B cell (primary cell): ENCODE results near the gene ATRIP. TPM values are rescaled to one million over a fixed set of nuclear protein-coding genes. Genes with fewer than 3 reads are reported as not detected.

ENCODE experiments used
- ATAC-seq: fragments of 200-7000 bp; cut with Tn5 transposase; one replicate; pipeline ENCODE4 v1.10.0; 2021; ENCODE audit warnings: low read depth, mild to moderate bottlenecking, moderate number of reproducible peaks, moderate library complexity
- CTCF ChIA-PET: fragments of 350-600 bp; sonication (Branson Sonifier 250); formaldehyde crosslinking; loops from one replicate; lab custom pipeline; 2021; ENCODE audit warnings: antibody characterized with exemption, inconsistent platforms; lab: Charles Lee
- POLR2A ChIA-PET: fragments of 350-600 bp; sonication (Branson Sonifier 250); formaldehyde crosslinking; loops from one replicate; lab custom pipeline; 2021; ENCODE audit warnings: antibody characterized with exemption; lab: Charles Lee
- DNase-seq: peaks from one replicate; pipeline ENCODE4 v3.0.0; 2013
- H2AFZ ChIP-seq: 2 replicates; pipeline ENCODE4 v1.6.1; 2012; ENCODE audit warnings: mild to moderate bottlenecking, low read depth, low read length; ENCODE audit not compliant: insufficient read depth, poor library complexity, severe bottlenecking
- H3K27ac ChIP-seq, 2 donors: 1 replicate in 1 of 2; 2 replicates in 1 of 2; pipeline ENCODE4 v1.5.1; 2012 to 2013; ENCODE audit warnings: low read length in 2 of 2, mild to moderate bottlenecking in 2 of 2, moderate library complexity in 1 of 2
- H3K27me3 ChIP-seq, 4 experiments: fragments of 200-600 bp in 1 of 4; sonication (generic) in 1 of 4; replicated peaks in 1 of 4; 1 replicate in 2 of 4; 2 replicates in 2 of 4; pipeline versions ENCODE4 v1.6.1 to v1.7.0; 2013 to 2016; ENCODE audit warnings: low read length in 3 of 4, mild to moderate bottlenecking in 2 of 4, mixed read lengths in 1 of 4, moderate library complexity in 1 of 4; ENCODE audit not compliant: insufficient read depth in 4 of 4, control insufficient read depth in 3 of 4; ENCODE audit errors: control extremely low read depth in 1 of 4
- H3K36me3 ChIP-seq, 2 experiments: replicated peaks in 1 of 2; 1 replicate in 1 of 2; 2 replicates in 1 of 2; pipeline versions ENCODE4 v1.6.1 to v1.7.1; 2013; ENCODE audit warnings: low read length in 1 of 2; ENCODE audit not compliant: insufficient read depth in 2 of 2, control insufficient read depth in 1 of 2; ENCODE audit errors: control extremely low read depth in 1 of 2, extremely low read depth in 1 of 2
- H3K4me1 ChIP-seq, 2 donors: fragments of 200-600 bp in 1 of 2; sonication (generic) in 1 of 2; 1 replicate in 1 of 2; 2 replicates in 1 of 2; pipeline versions ENCODE4 v1.5.1 to v1.6.1; 2013 to 2017; ENCODE audit warnings: low read length in 2 of 2; ENCODE audit not compliant: control insufficient read depth in 2 of 2, insufficient read depth in 2 of 2
- H3K4me2 ChIP-seq: replicated peaks from 2 replicates; pipeline ENCODE3; 2012; ENCODE audit warnings: mild to moderate bottlenecking, low read depth, low read length; ENCODE audit not compliant: poor library complexity, severe bottlenecking
- H3K4me3 ChIP-seq, 5 experiments: fragments of 200-600 bp in 1 of 5; sonication (generic) in 1 of 5; 1 replicate in 3 of 5; 2 replicates in 2 of 5; pipeline versions ENCODE4 v1.5.1 to v1.7.0; 2011 to 2016; ENCODE audit warnings: low read length in 4 of 5, mild to moderate bottlenecking in 4 of 5, low read depth in 2 of 5, control low read depth in 1 of 5, moderate library complexity in 1 of 5; ENCODE audit not compliant: insufficient read depth in 1 of 5; ENCODE audit errors: control extremely low read depth in 1 of 5, extremely low read depth in 1 of 5
- H3K79me2 ChIP-seq: fragments of 200-600 bp; sonication (generic); one replicate; pipeline ENCODE4 v1.6.0; 2016; ENCODE audit warnings: low read length; ENCODE audit not compliant: control insufficient read depth, insufficient read depth
- H3K9ac ChIP-seq: fragments of 200-600 bp; sonication (generic); 2 replicates; pipeline ENCODE4 v1.6.1; 2017; ENCODE audit warnings: mild to moderate bottlenecking, low read length, moderate library complexity
- H3K9me3 ChIP-seq, 3 donors: one replicate each; pipeline versions ENCODE4 v1.6.1 to v1.7.1; 2013; ENCODE audit warnings: low read length in 2 of 3; ENCODE audit not compliant: control insufficient read depth in 2 of 3, insufficient read depth in 1 of 3; ENCODE audit errors: control extremely low read depth in 1 of 3
- H4K20me1 ChIP-seq: 2 replicates; pipeline ENCODE4 v1.6.0; 2012; ENCODE audit warnings: mild to moderate bottlenecking, low read length; ENCODE audit not compliant: insufficient read depth, control insufficient read depth, poor library complexity, severe bottlenecking
- H3K27ac Mint-ChIP-seq: one replicate; pipeline ENCODE4 v1.8.0; 2021; ENCODE audit warnings: mixed read lengths
- H3K27me3 Mint-ChIP-seq: one replicate; pipeline ENCODE4 v1.8.0; 2021; ENCODE audit warnings: mixed read lengths
- H3K4me1 Mint-ChIP-seq: one replicate; pipeline ENCODE4 v1.8.0; 2021; ENCODE audit warnings: mixed read lengths
- H3K4me3 Mint-ChIP-seq: one replicate; pipeline ENCODE4 v1.8.0; 2021; ENCODE audit warnings: mixed read lengths
- H3K9me3 Mint-ChIP-seq: one replicate; pipeline ENCODE4 v1.8.0; 2022; ENCODE audit warnings: mixed read lengths; ENCODE audit not compliant: insufficient read depth
- EZH2 ChIP-seq: IDR thresholded peaks from 2 replicates; pipeline ENCODE4 v1.6.1; 2012; ENCODE audit warnings: borderline replicate concordance, low read depth, mild to moderate bottlenecking, moderate library complexity, low read length; ENCODE audit not compliant: insufficient read depth, poor library complexity, severe bottlenecking
- WGBS: methylation state at CpG from one replicate; pipeline ENCODE4 v1.1.5; 2013; ENCODE audit warnings: missing lambda C conversion rate; ENCODE audit not compliant: insufficient coverage; 5-methylcytosine and 5-hydroxymethylcytosine counted together
- intact Hi-C: fragments of 100-400 bp; cut with micrococcal nuclease; formaldehyde crosslinking; loops from one replicate; pipeline ENCODE4 v1.10.0; 2022
- polyA plus RNA-seq: library from polyadenylated mRNA; depleted of rRNA; stranded (reverse); fragments of >200 nt; gene quantifications from 2 replicates; pipeline ENCODE4 v1.2.3, GENCODE V29; 2012
- total RNA-seq, 2 donors: library from RNA; stranded (reverse); fragments of 120-200 nt in 1 of 2; gene quantifications; 1 replicate in 1 of 2; 2 replicates in 1 of 2; pipeline versions ENCODE4 v1.2.3 to v1.2.4, GENCODE V29; 2013 to 2022
- TF ChIP-seq, protein P1 (sequence below): fragments of 200-600 bp; IDR thresholded peaks from one replicate; pipeline ENCODE4 v1.8.0; 2022; ENCODE audit warnings: antibody characterized with exemption, mild to moderate bottlenecking

ATRIP gene
- total and polyA plus RNA-seq, 2 donors (not counting 1 experiment from before 2014, with no cell fraction given): 10.5 to 11.6 TPM

DNA sequence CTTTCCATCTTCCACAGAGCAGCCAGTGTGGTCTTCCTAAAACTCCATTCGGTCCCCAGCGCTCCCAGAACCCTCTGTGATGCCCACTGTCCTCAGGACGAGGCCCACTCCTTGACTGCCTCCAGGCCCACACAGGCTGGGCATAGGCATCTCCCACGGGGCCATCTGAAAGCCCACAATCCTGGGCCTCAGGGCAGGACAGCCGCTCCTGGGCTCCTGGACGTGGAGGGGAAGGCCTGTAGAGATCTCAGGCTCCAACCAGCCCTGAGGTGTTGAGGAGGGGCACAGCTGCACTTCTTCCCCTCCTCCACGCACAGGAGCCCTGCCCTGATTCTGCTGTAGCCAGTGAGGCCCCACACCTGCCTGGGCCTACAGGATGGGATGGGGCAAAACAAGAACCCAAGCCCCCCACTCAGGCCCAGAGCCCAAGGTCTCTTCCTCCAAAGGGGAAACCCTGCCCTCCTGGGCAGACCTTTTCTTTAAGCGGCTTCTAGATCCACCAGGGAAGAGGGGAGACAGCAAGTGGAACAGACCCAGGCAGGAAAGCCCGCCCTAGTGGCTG is 31.5 kb downstream of the ATRIP start:
- intact Hi-C loops: no loop called here
- peaks cover 51% of the 10 kb centered on the region for H3K79me2 ChIP-seq
- H2AFZ ChIP-seq: peak overlapping the region; percentile 83
- peaks cover 44 to 52% of the 10 kb centered on the region in 2 donors for H3K4me1 ChIP-seq
- H3K9me3 ChIP-seq: no peaks in the 10 kb centered on the region
- H3K4me2 ChIP-seq: peak overlapping the region; percentile 63
- no peaks in the 10 kb centered on the region for H4K20me1 ChIP-seq
- peak overlapping the region; percentile 85 to 89 for H3K27ac ChIP-seq
- ChIA-PET POLR2A (interaction anchor here (1.9 kb wide), 1 partner anchor 12 kb away, joined by 9 read pairs; a partner anchor contains a TSS), CTCF (interaction anchor here (3.0 to 17.7 kb wide), 3 partner anchors 11 to 42 kb away, joined by 12 to 240 read pairs (median 14); partner anchors contain the start of gene SHISA5)
- ATAC-seq (no peak), DNase-seq (peak; percentile 29)
- H3K36me3 ChIP-seq: peaks cover 0 to 2% of the 10 kb centered on the region in 2 experiments
- H3K4me3 ChIP-seq: peak overlapping the region in 3 of 5 experiments; percentile 43 to 52 (median 46)
- peaks cover 51% of the 10 kb centered on the region for H3K4me1 Mint-ChIP-seq
- H3K4me3 Mint-ChIP-seq: peak overlapping the region; percentile 86
- peak overlapping the region; percentile 46 for H3K9ac ChIP-seq
- no peak for TF ChIP-seq EZH2
- TF ChIP-seq, protein P1, sequence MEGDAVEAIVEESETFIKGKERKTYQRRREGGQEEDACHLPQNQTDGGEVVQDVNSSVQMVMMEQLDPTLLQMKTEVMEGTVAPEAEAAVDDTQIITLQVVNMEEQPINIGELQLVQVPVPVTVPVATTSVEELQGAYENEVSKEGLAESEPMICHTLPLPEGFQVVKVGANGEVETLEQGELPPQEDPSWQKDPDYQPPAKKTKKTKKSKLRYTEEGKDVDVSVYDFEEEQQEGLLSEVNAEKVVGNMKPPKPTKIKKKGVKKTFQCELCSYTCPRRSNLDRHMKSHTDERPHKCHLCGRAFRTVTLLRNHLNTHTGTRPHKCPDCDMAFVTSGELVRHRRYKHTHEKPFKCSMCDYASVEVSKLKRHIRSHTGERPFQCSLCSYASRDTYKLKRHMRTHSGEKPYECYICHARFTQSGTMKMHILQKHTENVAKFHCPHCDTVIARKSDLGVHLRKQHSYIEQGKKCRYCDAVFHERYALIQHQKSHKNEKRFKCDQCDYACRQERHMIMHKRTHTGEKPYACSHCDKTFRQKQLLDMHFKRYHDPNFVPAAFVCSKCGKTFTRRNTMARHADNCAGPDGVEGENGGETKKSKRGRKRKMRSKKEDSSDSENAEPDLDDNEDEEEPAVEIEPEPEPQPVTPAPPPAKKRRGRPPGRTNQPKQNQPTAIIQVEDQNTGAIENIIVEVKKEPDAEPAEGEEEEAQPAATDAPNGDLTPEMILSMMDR: no peak
- H3K27me3 Mint-ChIP-seq: no peaks in the 10 kb centered on the region
- H3K27ac Mint-ChIP-seq: peak overlapping the region; percentile 99
- no peaks in the 10 kb centered on the region for H3K27me3 ChIP-seq
- no peaks in the 10 kb centered on the region for H3K9me3 Mint-ChIP-seq
- 89% methylated on average over 7 of the region's 9 CpGs for WGBS
